Measurements from ENCODE around the gene ZNF750. TPM values are rescaled to one million over a fixed set of nuclear protein-coding genes. Genes with fewer than 3 reads are reported as not detected.

The ZNF750 gene
- total RNA-seq, 1 experiment from 2014 or later, result not detected

- no peak overlapping the region for H3K27ac ChIP-seq
- no peaks in the 10 kb centered on the region for H3K27me3 ChIP-seq (replicated peaks)
- no peak for DNase-seq (ENCODE audit: low read depth in 1 of 2, low spot score in 2 of 2)
- H3K9me3 ChIP-seq (replicated peaks), result no peaks in the 10 kb centered on the region; the same call in 1 of the 2 replicates
- H3K4me1 ChIP-seq (replicated peaks), result peaks cover 8% of the 10 kb centered on the region
- H3K36me3 ChIP-seq, result peaks cover 75% of the 10 kb centered on the region
- H3K4me3 ChIP-seq, result no peak overlapping the region
These were observed 26.3 kb downstream of the ZNF750 start for GRCh38 chr17:82813299-82814051.

DNA sequence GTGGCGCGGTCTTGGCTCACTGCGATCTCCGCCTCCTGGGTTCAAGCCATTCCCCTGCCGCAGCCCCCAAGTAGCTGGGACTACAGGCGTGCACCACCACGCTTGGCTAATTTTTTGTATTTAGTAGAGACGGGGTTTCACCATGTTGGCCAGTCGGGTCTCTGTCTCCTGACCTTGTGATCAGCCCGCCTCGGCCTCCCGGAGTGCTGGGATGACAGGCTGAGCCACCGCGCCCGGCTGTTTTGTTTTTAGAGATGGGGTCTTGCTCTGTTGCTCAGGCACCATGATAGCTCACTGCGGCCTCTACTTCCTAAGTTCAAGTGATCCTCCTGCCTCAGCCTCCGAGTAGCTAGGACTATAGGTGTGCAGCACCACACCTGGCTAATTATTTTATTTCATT lies 27.2 kb downstream of the ZNF750 start:
- Histone ChIP-seq H3K9me3 (replicated peaks) (no peaks in the 10 kb centered on the region), H3K27ac (no peak overlapping the region), H3K27me3 (replicated peaks) (no peaks in the 10 kb centered on the region)

DNA sequence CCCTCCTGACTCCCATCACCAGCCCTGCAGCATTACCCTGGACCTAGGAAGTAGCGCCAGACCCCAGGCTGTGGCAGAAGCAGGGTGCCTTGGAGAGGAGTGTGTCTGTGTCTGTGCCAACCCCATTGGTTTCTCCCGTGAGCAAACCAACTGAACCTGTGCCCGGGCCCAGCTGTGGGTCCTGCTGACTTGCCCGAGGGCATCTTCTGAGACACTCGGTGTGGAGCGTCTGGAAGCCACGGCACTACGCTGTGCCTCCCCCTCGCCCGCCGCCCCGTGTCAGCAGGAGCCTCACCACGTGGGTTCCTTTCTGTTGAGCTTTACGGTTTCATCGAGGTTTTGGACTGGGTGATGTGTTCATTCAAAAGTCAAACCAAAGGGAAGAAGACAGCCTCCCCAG lies 27.8 kb downstream of the ZNF750 start:
- H3K9me3 ChIP-seq (replicated peaks), result no peaks in the 10 kb centered on the region
- peaks cover 72% of the 10 kb centered on the region for H3K36me3 ChIP-seq
- H3K4me3 ChIP-seq, result no peak overlapping the region
- H3K27me3 ChIP-seq (replicated peaks), result no peaks in the 10 kb centered on the region
- no peak for DNase-seq (ENCODE audit: low read depth in 1 of 2, low spot score in 2 of 2)
- no peak overlapping the region for H3K27ac ChIP-seq
- no peaks in the 10 kb centered on the region for H3K4me1 ChIP-seq (replicated peaks)

More for the DNA sequence above, 27.2 kb downstream of the ZNF750 start:
- no peak for DNase-seq (ENCODE audit: low read depth in 1 of 2, low spot score in 2 of 2)
- H3K4me3 ChIP-seq, result no peak overlapping the region
- peaks cover 72% of the 10 kb centered on the region for H3K36me3 ChIP-seq
- no peaks in the 10 kb centered on the region; the same call in 1 of the 2 replicates for H3K4me1 ChIP-seq (replicated peaks)

GRCh38 chr17:82810644-82811430 lies 29.0 kb downstream of the ZNF750 start:
- H3K4me1 ChIP-seq (replicated peaks), result no peaks in the 10 kb centered on the region
- DNase-seq (ENCODE audit: low read depth in 1 of 2, low spot score in 2 of 2), result no peak
- H3K27me3 ChIP-seq (replicated peaks), result no peaks in the 10 kb centered on the region
- no peak overlapping the region for H3K27ac ChIP-seq
- peaks cover 77% of the 10 kb centered on the region for H3K36me3 ChIP-seq
- no peaks in the 10 kb centered on the region for H3K9me3 ChIP-seq (replicated peaks)
- H3K4me3 ChIP-seq, result no peak overlapping the region

GRCh38 chr17:82808921-82809905 lies 30.6 kb downstream of the ZNF750 start:
- no peak overlapping the region for H3K4me3 ChIP-seq
- no peaks in the 10 kb centered on the region for H3K4me1 ChIP-seq (replicated peaks)
- H3K36me3 ChIP-seq, result peaks cover 87% of the 10 kb centered on the region
- DNase-seq (ENCODE audit: low read depth in 1 of 2, low spot score in 2 of 2), result no peak
- no peaks in the 10 kb centered on the region for H3K9me3 ChIP-seq (replicated peaks)
- H3K27ac ChIP-seq, result no peak overlapping the region
- no peaks in the 10 kb centered on the region for H3K27me3 ChIP-seq (replicated peaks)

- no peaks in the 10 kb centered on the region for H3K4me1 ChIP-seq (replicated peaks)
- H3K4me3 ChIP-seq, result no peak overlapping the region
- no peaks in the 10 kb centered on the region for H3K9me3 ChIP-seq (replicated peaks)
- peaks cover 75% of the 10 kb centered on the region for H3K36me3 ChIP-seq
- H3K27me3 ChIP-seq (replicated peaks), result no peaks in the 10 kb centered on the region
- H3K27ac ChIP-seq, result no peak overlapping the region
- DNase-seq (ENCODE audit: low read depth in 1 of 2, low spot score in 2 of 2), result no peak
These were observed 31.8 kb downstream of the ZNF750 start for GRCh38 chr17:82808006-82808405.

DNA sequence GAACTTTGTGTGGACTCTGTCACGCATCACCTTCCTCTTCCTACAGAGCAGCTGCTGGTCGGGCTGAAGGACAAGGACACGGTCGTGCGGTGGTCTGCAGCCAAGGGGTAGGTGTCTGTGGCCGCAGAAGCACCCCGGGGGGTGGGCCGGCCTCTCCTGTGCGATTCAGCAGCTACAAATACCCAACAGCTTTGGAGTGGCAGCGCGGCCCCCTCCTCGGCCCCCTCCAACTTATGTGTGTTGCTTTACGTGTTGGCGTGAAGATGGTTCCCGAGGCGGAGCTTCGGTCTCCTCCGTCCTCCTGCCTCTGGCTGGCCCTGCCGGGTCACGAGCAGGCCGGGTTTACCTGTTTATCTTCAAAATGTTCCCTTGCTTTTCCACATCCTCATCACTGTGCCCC lies 32.3 kb downstream of the ZNF750 start:
- no peak for DNase-seq (ENCODE audit: low read depth in 1 of 2, low spot score in 2 of 2)
- H3K27ac ChIP-seq, result no peak overlapping the region
- H3K36me3 ChIP-seq, result peaks cover 71% of the 10 kb centered on the region
- H3K4me1 ChIP-seq (replicated peaks), result no peaks in the 10 kb centered on the region; the same call in 1 of the 2 replicates
- H3K4me3 ChIP-seq, result no peak overlapping the region
- no peaks in the 10 kb centered on the region for H3K9me3 ChIP-seq (replicated peaks)
- no peaks in the 10 kb centered on the region for H3K27me3 ChIP-seq (replicated peaks)

GRCh38 chr17:82807101-82807500 lies 32.7 kb downstream of the ZNF750 start:
- Histone ChIP-seq H3K36me3 (peaks cover 67% of the 10 kb centered on the region), H3K4me1 (replicated peaks) (peaks cover 4% of the 10 kb centered on the region; the same call in 1 of the 2 replicates), H3K9me3 (replicated peaks) (no peaks in the 10 kb centered on the region), H3K27ac (no peak overlapping the region), H3K4me3 (no peak overlapping the region), H3K27me3 (replicated peaks) (no peaks in the 10 kb centered on the region)
- DNase-seq (ENCODE audit: low read depth in 1 of 2, low spot score in 2 of 2), result no peak

DNA sequence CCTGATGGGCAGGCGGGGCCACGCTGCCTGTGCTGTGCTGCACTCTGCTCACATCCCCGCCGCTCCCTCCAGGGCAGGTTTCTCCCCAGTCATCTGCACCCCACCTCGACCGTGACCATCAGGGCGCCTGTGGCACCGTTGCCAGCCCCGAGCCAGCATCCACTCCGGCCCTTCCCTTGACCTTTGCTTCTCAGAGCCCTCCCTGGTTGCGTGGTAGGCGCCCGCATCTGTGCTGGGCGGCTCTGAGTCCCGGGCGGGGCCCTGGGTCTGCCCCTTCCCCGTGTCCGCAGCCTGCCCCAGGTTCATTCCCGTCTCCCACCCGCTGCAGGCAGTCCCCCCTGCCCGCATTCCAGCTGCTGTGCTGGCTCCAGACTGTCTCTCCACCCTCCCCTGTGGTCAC lies 33.2 kb downstream of the ZNF750 start:
- Histone ChIP-seq H3K4me1 (replicated peaks) (peaks cover 5% of the 10 kb centered on the region; the same call in 1 of the 2 replicates), H3K9me3 (replicated peaks) (no peaks in the 10 kb centered on the region), H3K4me3 (no peak overlapping the region), H3K27ac (no peak overlapping the region), H3K36me3 (peaks cover 64% of the 10 kb centered on the region), H3K27me3 (replicated peaks) (no peaks in the 10 kb centered on the region)
- no peak for DNase-seq (ENCODE audit: low read depth in 1 of 2, low spot score in 2 of 2)

- DNase-seq (ENCODE audit: low read depth in 1 of 2, low spot score in 2 of 2), result no peak
- Histone ChIP-seq H3K9me3 (replicated peaks) (no peaks in the 10 kb centered on the region), H3K36me3 (peaks cover 57% of the 10 kb centered on the region), H3K27ac (no peak overlapping the region), H3K4me3 (no peak overlapping the region), H3K27me3 (replicated peaks) (no peaks in the 10 kb centered on the region), H3K4me1 (replicated peaks) (peaks cover 5% of the 10 kb centered on the region; the same call in 1 of the 2 replicates)
These were observed 34.0 kb downstream of the ZNF750 start for GRCh38 chr17:82805823-82806222.

DNA sequence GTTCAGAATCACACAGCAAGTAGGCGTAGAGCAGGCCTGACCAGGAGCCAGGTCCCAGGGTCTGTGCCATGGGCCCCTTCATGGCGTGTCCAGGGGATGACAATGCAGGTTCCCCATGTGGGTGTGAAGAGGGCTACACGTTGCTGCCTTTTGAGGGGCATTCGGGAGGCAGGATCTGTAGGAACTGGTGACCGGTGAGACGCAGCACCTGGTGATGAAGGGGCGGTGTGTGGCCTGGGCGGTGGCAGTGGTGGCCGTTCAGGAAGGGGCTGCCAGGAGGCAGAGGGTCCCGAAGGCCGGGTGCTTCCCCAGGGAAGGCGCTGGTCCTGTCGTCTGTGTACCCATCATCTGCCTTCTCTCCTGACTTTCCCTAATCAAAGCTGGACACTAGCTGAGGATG lies 34.6 kb downstream of the ZNF750 start:
- Histone ChIP-seq H3K36me3 (peaks cover 56% of the 10 kb centered on the region), H3K4me1 (replicated peaks) (peaks cover 5% of the 10 kb centered on the region; the same call in 1 of the 2 replicates), H3K9me3 (replicated peaks) (no peaks in the 10 kb centered on the region), H3K27me3 (replicated peaks) (no peaks in the 10 kb centered on the region), H3K4me3 (no peak overlapping the region), H3K27ac (no peak overlapping the region)
- no peak for DNase-seq (ENCODE audit: low read depth in 1 of 2, low spot score in 2 of 2)

GRCh38 chr17:82804442-82805191 lies 35.2 kb downstream of the ZNF750 start:
- no peak overlapping the region for H3K4me3 ChIP-seq
- H3K27ac ChIP-seq, result no peak overlapping the region
- DNase-seq (ENCODE audit: low read depth in 1 of 2, low spot score in 2 of 2), result no peak

GRCh38 chr17:82803606-82804005 lies 36.2 kb downstream of the ZNF750 start:
- Histone ChIP-seq H3K27ac (no peak overlapping the region), H3K9me3 (replicated peaks) (no peaks in the 10 kb centered on the region), H3K4me3 (no peak overlapping the region), H3K27me3 (replicated peaks) (no peaks in the 10 kb centered on the region), H3K36me3 (peaks cover 55% of the 10 kb centered on the region), H3K4me1 (replicated peaks) (peaks cover 5% of the 10 kb centered on the region; the same call in 1 of the 2 replicates)
- no peak for DNase-seq (ENCODE audit: low read depth in 1 of 2, low spot score in 2 of 2)

More at GRCh38 chr17:82804442-82805191, 35.2 kb downstream of the ZNF750 start:
- H3K36me3 ChIP-seq, result peaks cover 55% of the 10 kb centered on the region
- peaks cover 5% of the 10 kb centered on the region; the same call in 1 of the 2 replicates for H3K4me1 ChIP-seq (replicated peaks)
- no peaks in the 10 kb centered on the region for H3K27me3 ChIP-seq (replicated peaks)
- no peaks in the 10 kb centered on the region for H3K9me3 ChIP-seq (replicated peaks)

Data from SJSA1 (cell line).